ENCODE data around the gene INAFM1. TPM values are rescaled to one million over a fixed set of nuclear protein-coding genes. Genes with fewer than 3 reads are reported as not detected.
"Not testable (repeated sequence)": the region's sequence is repeated elsewhere in the genome, so short reads cannot be mapped to it uniquely, and the experiment has no call there.

Gene INAFM1
- total and polyA plus RNA-seq, 9 donors, result 6.1 to 17.1 (median 13.6) TPM

- H3K36me3 ChIP-seq (ENCODE audit: control insufficient read depth, insufficient read depth, low read length), result peaks cover 6% of the 10 kb centered on the region
- H3K4me1 ChIP-seq (ENCODE audit: control insufficient read depth, insufficient read depth, low read length), result peaks cover 18% of the 10 kb centered on the region
- H3K4me3 ChIP-seq (ENCODE audit: low read length), result no peak overlapping the region
- WGBS (ENCODE audit: insufficient coverage), result 75% methylated on average over 9 of the region's 13 CpGs
- H3K27ac ChIP-seq (ENCODE audit: low read length), result no peak overlapping the region
- DNase-seq, result no peak
- no peaks in the 10 kb centered on the region for H3K27me3 ChIP-seq (ENCODE audit: control insufficient read depth, insufficient read depth, low read length)
- no peaks in the 10 kb centered on the region for H3K9me3 ChIP-seq (replicated peaks; ENCODE audit: control insufficient read depth, low read depth, low read length)
These were observed 5.6 kb downstream of the INAFM1 start for GRCh38 chr19:47280183-47280797.

- Histone ChIP-seq H3K9me3 (replicated peaks; ENCODE audit: control insufficient read depth, low read depth, low read length) (no peaks in the 10 kb centered on the region), H3K4me1 (ENCODE audit: control insufficient read depth, insufficient read depth, low read length) (no peaks in the 10 kb centered on the region), H3K27ac (ENCODE audit: low read length) (no peak overlapping the region), H3K27me3 (ENCODE audit: control insufficient read depth, insufficient read depth, low read length) (no peaks in the 10 kb centered on the region), H3K4me3 (ENCODE audit: low read length) (no peak overlapping the region), H3K36me3 (ENCODE audit: control insufficient read depth, insufficient read depth, low read length) (no peaks in the 10 kb centered on the region)
- 81% methylated on average over 5 of the region's 10 CpGs for WGBS (ENCODE audit: insufficient coverage)
- no peak for DNase-seq
These were observed 8.8 kb downstream of the INAFM1 start for GRCh38 chr19:47283405-47284059.

- H3K9me3 ChIP-seq (replicated peaks; ENCODE audit: control insufficient read depth, low read depth, low read length), result no peaks in the 10 kb centered on the region
- WGBS (ENCODE audit: insufficient coverage), result 100% methylated on average over 1 of the region's 9 CpGs
- peaks cover 6% of the 10 kb centered on the region for H3K4me1 ChIP-seq (ENCODE audit: control insufficient read depth, insufficient read depth, low read length)
- no peaks in the 10 kb centered on the region for H3K27me3 ChIP-seq (ENCODE audit: control insufficient read depth, insufficient read depth, low read length)
- no peak overlapping the region for H3K27ac ChIP-seq (ENCODE audit: low read length)
- no peaks in the 10 kb centered on the region for H3K36me3 ChIP-seq (ENCODE audit: control insufficient read depth, insufficient read depth, low read length)
- H3K4me3 ChIP-seq (ENCODE audit: low read length), result no peak overlapping the region
- DNase-seq, result peak; percentile 75
These were observed 9.7 kb downstream of the INAFM1 start for GRCh38 chr19:47284324-47284899.

- H3K36me3 ChIP-seq (ENCODE audit: control insufficient read depth, insufficient read depth, low read length), result peaks cover 3% of the 10 kb centered on the region
These were observed 21.4 kb downstream of the INAFM1 start for GRCh38 chr19:47296036-47296435.

GRCh38 chr19:47300867-47301266 lies 26.2 kb downstream of the INAFM1 start:
- not testable (repeated sequence) for H3K27me3 ChIP-seq (ENCODE audit: control insufficient read depth, insufficient read depth, low read length); H3K4me3 ChIP-seq (ENCODE audit: low read length); H3K36me3 ChIP-seq (ENCODE audit: control insufficient read depth, insufficient read depth, low read length); H3K4me1 ChIP-seq (ENCODE audit: control insufficient read depth, insufficient read depth, low read length); DNase-seq; H3K9me3 ChIP-seq (replicated peaks; ENCODE audit: control insufficient read depth, low read depth, low read length); H3K27ac ChIP-seq (ENCODE audit: low read length)
- WGBS (ENCODE audit: insufficient coverage), result 85% methylated on average over 4 of the region's 14 CpGs

More at GRCh38 chr19:47296036-47296435, 21.4 kb downstream of the INAFM1 start:
- H3K4me1 ChIP-seq (ENCODE audit: control insufficient read depth, insufficient read depth, low read length), result no peaks in the 10 kb centered on the region
- no peak overlapping the region for H3K4me3 ChIP-seq (ENCODE audit: low read length)
- DNase-seq, result peak; percentile 81
- no peak overlapping the region for H3K27ac ChIP-seq (ENCODE audit: low read length)
- H3K27me3 ChIP-seq (ENCODE audit: control insufficient read depth, insufficient read depth, low read length), result no peaks in the 10 kb centered on the region
- H3K9me3 ChIP-seq (replicated peaks; ENCODE audit: control insufficient read depth, low read depth, low read length), result no peaks in the 10 kb centered on the region
- WGBS (ENCODE audit: insufficient coverage), result 5% methylated on average over 9 of the region's 12 CpGs

GRCh38 chr19:47302249-47302648 lies 27.6 kb downstream of the INAFM1 start:
- no peaks in the 10 kb centered on the region for H3K9me3 ChIP-seq (replicated peaks; ENCODE audit: control insufficient read depth, low read depth, low read length)
- WGBS (ENCODE audit: insufficient coverage), result no CpG with 5 or more reads among the region's 10 CpGs
- H3K4me1 ChIP-seq (ENCODE audit: control insufficient read depth, insufficient read depth, low read length), result no peaks in the 10 kb centered on the region
- H3K36me3 ChIP-seq (ENCODE audit: control insufficient read depth, insufficient read depth, low read length), result no peaks in the 10 kb centered on the region
- no peaks in the 10 kb centered on the region for H3K27me3 ChIP-seq (ENCODE audit: control insufficient read depth, insufficient read depth, low read length)
- H3K4me3 ChIP-seq (ENCODE audit: low read length), result no peak overlapping the region
- DNase-seq, result no peak
- H3K27ac ChIP-seq (ENCODE audit: low read length), result no peak overlapping the region

GRCh38 chr19:47303966-47304365 lies 29.3 kb downstream of the INAFM1 start:
- Histone ChIP-seq H3K4me3 (ENCODE audit: low read length) (no peak overlapping the region), H3K36me3 (ENCODE audit: control insufficient read depth, insufficient read depth, low read length) (no peaks in the 10 kb centered on the region), H3K4me1 (ENCODE audit: control insufficient read depth, insufficient read depth, low read length) (no peaks in the 10 kb centered on the region), H3K27me3 (ENCODE audit: control insufficient read depth, insufficient read depth, low read length) (no peaks in the 10 kb centered on the region), H3K9me3 (replicated peaks; ENCODE audit: control insufficient read depth, low read depth, low read length) (no peaks in the 10 kb centered on the region), H3K27ac (ENCODE audit: low read length) (no peak overlapping the region)
- WGBS (ENCODE audit: insufficient coverage), result no CpG with 5 or more reads among the region's 6 CpGs
- DNase-seq, result no peak

GRCh38 chr19:47305309-47305751 lies 30.6 kb downstream of the INAFM1 start:
- no peaks in the 10 kb centered on the region for H3K4me1 ChIP-seq (ENCODE audit: control insufficient read depth, insufficient read depth, low read length)
- H3K4me3 ChIP-seq (ENCODE audit: low read length), result no peak overlapping the region
- no peaks in the 10 kb centered on the region for H3K27me3 ChIP-seq (ENCODE audit: control insufficient read depth, insufficient read depth, low read length)
- H3K9me3 ChIP-seq (replicated peaks; ENCODE audit: control insufficient read depth, low read depth, low read length), result no peaks in the 10 kb centered on the region
- no peaks in the 10 kb centered on the region for H3K36me3 ChIP-seq (ENCODE audit: control insufficient read depth, insufficient read depth, low read length)
- DNase-seq, result peak; percentile 57
- WGBS (ENCODE audit: insufficient coverage), result 7% methylated on average over 9 of the region's 14 CpGs
- no peak overlapping the region for H3K27ac ChIP-seq (ENCODE audit: low read length)

- DNase-seq, result no peak
- WGBS (ENCODE audit: insufficient coverage), result 94% methylated on average over 2 of the region's 3 CpGs
These were observed 31.6 kb downstream of the INAFM1 start for GRCh38 chr19:47306303-47306702.

GRCh38 chr19:47309038-47309437 lies 34.4 kb downstream of the INAFM1 start:
- no peaks in the 10 kb centered on the region for H3K27me3 ChIP-seq (ENCODE audit: control insufficient read depth, insufficient read depth, low read length)
- no peak overlapping the region for H3K27ac ChIP-seq (ENCODE audit: low read length)
- WGBS (ENCODE audit: insufficient coverage), result 33% methylated on average over 5 of the region's 8 CpGs
- H3K9me3 ChIP-seq (replicated peaks; ENCODE audit: control insufficient read depth, low read depth, low read length), result no peaks in the 10 kb centered on the region
- DNase-seq, result no peak
- H3K4me3 ChIP-seq (ENCODE audit: low read length), result no peak overlapping the region
- no peaks in the 10 kb centered on the region for H3K36me3 ChIP-seq (ENCODE audit: control insufficient read depth, insufficient read depth, low read length)
- H3K4me1 ChIP-seq (ENCODE audit: control insufficient read depth, insufficient read depth, low read length), result no peaks in the 10 kb centered on the region

More at GRCh38 chr19:47306303-47306702, 31.6 kb downstream of the INAFM1 start:
- Histone ChIP-seq H3K4me3 (ENCODE audit: low read length) (no peak overlapping the region), H3K4me1 (ENCODE audit: control insufficient read depth, insufficient read depth, low read length) (no peaks in the 10 kb centered on the region), H3K27ac (ENCODE audit: low read length) (no peak overlapping the region), H3K27me3 (ENCODE audit: control insufficient read depth, insufficient read depth, low read length) (no peaks in the 10 kb centered on the region), H3K36me3 (ENCODE audit: control insufficient read depth, insufficient read depth, low read length) (no peaks in the 10 kb centered on the region), H3K9me3 (replicated peaks; ENCODE audit: control insufficient read depth, low read depth, low read length) (no peaks in the 10 kb centered on the region)
